Measurements from ENCODE around the gene BEGAIN.
A peak's percentile ranks its signal among the peaks of the same experiment; 100 is the strongest.

Gene BEGAIN

GRCh38 chr14:100584056-100585031 is 2.9 kb downstream of the BEGAIN start:
- Histone ChIP-seq H3K4me3 (no peak overlapping the region), H3K4me2 (no peak overlapping the region), H4K20me1 (peaks cover 13% of the 10 kb centered on the region; the same call in 1 of the 2 replicates), H3K27ac (no peak overlapping the region), H3K4me1 (peaks cover 30% of the 10 kb centered on the region), H3K9ac (no peak overlapping the region), H3K36me3 (no peaks in the 10 kb centered on the region), H3K27me3 (peaks cover 20% of the 10 kb centered on the region), H3K9me3 (no peaks in the 10 kb centered on the region)
- no peak for TF ChIP-seq Cebpa-rat (IDR thresholded peaks at IDR 0.05)

- Histone ChIP-seq H3K36me3 (no peaks in the 10 kb centered on the region), H3K4me2 (no peak overlapping the region), H3K27ac (no peak overlapping the region), H3K4me1 (peaks cover 19% of the 10 kb centered on the region), H3K4me3 (no peak overlapping the region), H3K27me3 (peaks cover 20% of the 10 kb centered on the region), H3K9me3 (peaks cover 8% of the 10 kb centered on the region; the same call in 1 of the 2 replicates), H3K9ac (no peak overlapping the region), H4K20me1 (peaks cover 5% of the 10 kb centered on the region; the same call in 1 of the 2 replicates)
- TF ChIP-seq Cebpa-rat (IDR thresholded peaks at IDR 0.05): no peak
Measured at GRCh38 chr14:100583245-100583644, 4.0 kb downstream of the BEGAIN start.

GRCh38 chr14:100582496-100583165 is 4.6 kb downstream of the BEGAIN start:
- Histone ChIP-seq H3K9ac (no peak overlapping the region), H3K27ac (no peak overlapping the region), H3K9me3 (peaks cover 8% of the 10 kb centered on the region; the same call in 1 of the 2 replicates), H3K27me3 (peaks cover 15% of the 10 kb centered on the region), H3K4me2 (no peak overlapping the region), H3K36me3 (no peaks in the 10 kb centered on the region), H3K4me3 (no peak overlapping the region), H4K20me1 (no peaks in the 10 kb centered on the region), H3K4me1 (peaks cover 13% of the 10 kb centered on the region)
- TF ChIP-seq Cebpa-rat (IDR thresholded peaks at IDR 0.05): no peak

GRCh38 chr14:100581228-100582145 is 5.7 kb downstream of the BEGAIN start:
- Histone ChIP-seq H3K9me3 (peaks cover 8% of the 10 kb centered on the region; the same call in 1 of the 2 replicates), H3K4me1 (peaks cover 8% of the 10 kb centered on the region), H3K4me2 (no peak overlapping the region), H3K4me3 (no peak overlapping the region), H3K36me3 (no peaks in the 10 kb centered on the region), H3K27ac (no peak overlapping the region), H3K27me3 (peaks cover 8% of the 10 kb centered on the region), H3K9ac (no peak overlapping the region), H4K20me1 (no peaks in the 10 kb centered on the region)
- TF ChIP-seq Cebpa-rat (IDR thresholded peaks at IDR 0.05): no peak

GRCh38 chr14:100580316-100581227 is 6.6 kb downstream of the BEGAIN start:
- TF ChIP-seq Cebpa-rat (IDR thresholded peaks at IDR 0.05): no peak
- H3K9ac ChIP-seq: no peak overlapping the region
- no peaks in the 10 kb centered on the region for H3K27me3 ChIP-seq
- peaks cover 8% of the 10 kb centered on the region; the same call in 1 of the 2 replicates for H3K9me3 ChIP-seq
- H3K4me3 ChIP-seq: no peak overlapping the region
- no peaks in the 10 kb centered on the region for H3K36me3 ChIP-seq
- H4K20me1 ChIP-seq: no peaks in the 10 kb centered on the region
- H3K4me1 ChIP-seq: peaks cover 9% of the 10 kb centered on the region
- H3K27ac ChIP-seq: no peak overlapping the region
- H3K4me2 ChIP-seq: no peak overlapping the region

- H3K4me1 ChIP-seq: peaks cover 29% of the 10 kb centered on the region
- peaks cover 8% of the 10 kb centered on the region; the same call in 1 of the 2 replicates for H3K9me3 ChIP-seq
- H3K36me3 ChIP-seq: no peaks in the 10 kb centered on the region
- H3K27ac ChIP-seq: no peak overlapping the region
- TF ChIP-seq Cebpa-rat (IDR thresholded peaks at IDR 0.05): no peak
- no peaks in the 10 kb centered on the region for H3K27me3 ChIP-seq
- H4K20me1 ChIP-seq: no peaks in the 10 kb centered on the region
- no peak overlapping the region for H3K4me3 ChIP-seq
- H3K9ac ChIP-seq: no peak overlapping the region
- no peak overlapping the region for H3K4me2 ChIP-seq
Measured at GRCh38 chr14:100578552-100578951, 8.7 kb downstream of the BEGAIN start.

- Histone ChIP-seq H3K9ac (no peak overlapping the region), H3K4me1 (peaks cover 34% of the 10 kb centered on the region), H3K36me3 (no peaks in the 10 kb centered on the region), H3K27me3 (no peaks in the 10 kb centered on the region), H3K27ac (0 out of 2 replicates have a peak overlapping the region, but pooled peaks have one; percentile 22), H4K20me1 (no peaks in the 10 kb centered on the region), H3K4me3 (no peak overlapping the region), H3K4me2 (no peak overlapping the region), H3K9me3 (peaks cover 8% of the 10 kb centered on the region; the same call in 1 of the 2 replicates)
- no peak for TF ChIP-seq Cebpa-rat (IDR thresholded peaks at IDR 0.05)
Measured at GRCh38 chr14:100577986-100578431, 9.2 kb downstream of the BEGAIN start.

GRCh38 chr14:100577321-100577985 is 9.8 kb downstream of the BEGAIN start:
- Histone ChIP-seq H3K4me1 (peaks cover 39% of the 10 kb centered on the region), H3K36me3 (no peaks in the 10 kb centered on the region), H3K27me3 (no peaks in the 10 kb centered on the region), H3K27ac (0 out of 2 replicates have a peak overlapping the region, but pooled peaks have one; percentile 22), H4K20me1 (0 out of 2 replicates have a peak, but pooled peaks cover under 1% of the 10 kb centered on the region), H3K9me3 (peaks cover 8% of the 10 kb centered on the region; the same call in 1 of the 2 replicates), H3K9ac (no peak overlapping the region), H3K4me3 (no peak overlapping the region), H3K4me2 (no peak overlapping the region)
- TF ChIP-seq Cebpa-rat (IDR thresholded peaks at IDR 0.05): no peak

Data from BLaER1 (cell line).